Measurements from ENCODE around the gene CACTIN.

DNA sequence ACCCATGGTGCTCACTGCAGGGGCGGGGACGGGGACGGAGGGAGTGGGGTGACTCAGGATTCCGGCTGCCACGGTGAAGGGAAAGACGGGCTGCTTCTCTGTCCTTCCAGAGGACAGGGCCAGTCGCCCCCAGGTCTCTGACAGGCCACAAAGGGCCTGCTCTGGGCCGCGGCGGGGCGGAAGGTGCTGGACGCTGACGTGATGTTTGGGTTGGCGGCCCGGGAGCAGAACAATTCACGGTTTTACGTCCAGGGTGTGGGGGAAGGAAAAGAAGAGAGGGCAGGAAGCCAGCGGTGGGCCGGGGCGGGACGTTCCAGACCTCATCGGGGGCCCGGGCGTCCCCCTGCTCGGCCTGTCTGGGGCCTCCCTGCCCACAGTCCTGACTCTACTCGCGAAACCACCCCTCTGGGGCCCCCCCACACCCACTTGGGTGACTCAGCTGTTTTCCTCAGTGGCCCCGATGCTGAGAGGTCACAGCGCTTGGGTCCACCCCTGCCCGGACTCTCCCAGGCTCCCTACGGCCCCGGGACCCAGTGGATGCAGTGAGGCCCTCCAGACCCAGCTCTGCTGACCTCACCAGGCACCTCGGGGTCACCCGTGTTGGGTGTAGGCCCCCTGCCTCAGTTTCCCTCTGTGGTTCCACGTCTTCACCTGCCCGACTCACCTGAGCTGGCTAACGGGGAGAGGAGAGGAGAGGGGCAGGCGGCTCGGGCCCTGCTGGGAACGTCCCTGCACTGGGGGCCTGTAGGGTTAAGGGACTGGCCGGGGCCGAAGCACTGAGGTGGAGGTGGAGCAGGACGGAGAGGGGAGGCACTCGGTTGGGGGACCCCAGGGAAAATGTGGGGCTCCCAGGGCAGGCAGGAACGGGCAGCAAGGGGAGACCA, 44.4 kb upstream of the CACTIN start:
- TF ChIP-seq, protein P1, sequence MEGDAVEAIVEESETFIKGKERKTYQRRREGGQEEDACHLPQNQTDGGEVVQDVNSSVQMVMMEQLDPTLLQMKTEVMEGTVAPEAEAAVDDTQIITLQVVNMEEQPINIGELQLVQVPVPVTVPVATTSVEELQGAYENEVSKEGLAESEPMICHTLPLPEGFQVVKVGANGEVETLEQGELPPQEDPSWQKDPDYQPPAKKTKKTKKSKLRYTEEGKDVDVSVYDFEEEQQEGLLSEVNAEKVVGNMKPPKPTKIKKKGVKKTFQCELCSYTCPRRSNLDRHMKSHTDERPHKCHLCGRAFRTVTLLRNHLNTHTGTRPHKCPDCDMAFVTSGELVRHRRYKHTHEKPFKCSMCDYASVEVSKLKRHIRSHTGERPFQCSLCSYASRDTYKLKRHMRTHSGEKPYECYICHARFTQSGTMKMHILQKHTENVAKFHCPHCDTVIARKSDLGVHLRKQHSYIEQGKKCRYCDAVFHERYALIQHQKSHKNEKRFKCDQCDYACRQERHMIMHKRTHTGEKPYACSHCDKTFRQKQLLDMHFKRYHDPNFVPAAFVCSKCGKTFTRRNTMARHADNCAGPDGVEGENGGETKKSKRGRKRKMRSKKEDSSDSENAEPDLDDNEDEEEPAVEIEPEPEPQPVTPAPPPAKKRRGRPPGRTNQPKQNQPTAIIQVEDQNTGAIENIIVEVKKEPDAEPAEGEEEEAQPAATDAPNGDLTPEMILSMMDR (IDR thresholded peaks at IDR 0.05): no peak
- no peak for TF ChIP-seq POLR2A (IDR thresholded peaks at IDR 0.05)

Data from right lobe of liver (tissue), 4 donors.